HFFc6 (cell line): ENCODE results near the gene PCDHB14. TPM values are rescaled to one million over a fixed set of nuclear protein-coding genes. Genes with fewer than 3 reads are reported as not detected.

Experiments
- DNase-seq: peaks from one replicate; pipeline ENCODE4 v3.0.0-alpha.2; 2018
- H3K27ac Mint-ChIP-seq: 2 replicates; pipeline ENCODE4 v1.8.0; 2020; ENCODE audit warnings: mild to moderate bottlenecking, mixed read lengths
- H3K27me3 Mint-ChIP-seq: 2 replicates; pipeline ENCODE4 v1.8.0; 2021; ENCODE audit warnings: mild to moderate bottlenecking, moderate library complexity, mixed read lengths; ENCODE audit not compliant: insufficient read depth
- H3K36me3 Mint-ChIP-seq: 2 replicates; pipeline ENCODE4 v1.8.0; 2021; ENCODE audit warnings: low read depth, mixed read lengths
- H3K4me1 Mint-ChIP-seq: 2 replicates; pipeline ENCODE4 v1.8.0; 2020; ENCODE audit warnings: low read depth, mixed read lengths
- H3K4me3 Mint-ChIP-seq: 2 replicates; pipeline ENCODE4 v1.8.0; 2020; ENCODE audit warnings: mild to moderate bottlenecking, moderate library complexity, mixed read lengths
- H3K9me3 Mint-ChIP-seq: 2 replicates; pipeline ENCODE4 v1.8.0; 2020; ENCODE audit warnings: mild to moderate bottlenecking, mixed read lengths
- CTCF ChIP-seq: fragments of 200-600 bp; sonication (generic); IDR thresholded peaks from 2 replicates; pipeline ENCODE4 v1.5.0; 2021; ENCODE audit warnings: antibody characterized with exemption, mild to moderate bottlenecking
- total RNA-seq, 6 experiments: library from RNA; stranded (reverse); fragmentation: NEBNext Ultra II Directional; extraction: Animal tissue kit (Norgen Biotek cat#: 25700); gene quantifications; 2 replicates in 1 of 6; 3 replicates in 5 of 6; pipeline ENCODE4 v1.2.3, GENCODE V29; 2021

The PCDHB14 gene
- total RNA-seq, 6 experiments from 2014 or later, result 1.8 to 3.5 (median 2.7) TPM

GRCh38 chr5:141272906-141273305, 49.8 kb downstream of the PCDHB14 start:
- no peak overlapping the region for H3K27ac Mint-ChIP-seq
- no peaks in the 10 kb centered on the region for H3K4me1 Mint-ChIP-seq
- no peaks in the 10 kb centered on the region; the same call in 1 of the 2 replicates for H3K27me3 Mint-ChIP-seq
- no peak overlapping the region for H3K4me3 Mint-ChIP-seq
- DNase-seq, result no peak
- peak; percentile 25; the same call in 1 of the 2 replicates for TF ChIP-seq CTCF
- H3K36me3 Mint-ChIP-seq, result peaks cover 37% of the 10 kb centered on the region
- H3K9me3 Mint-ChIP-seq, result peaks cover 86% of the 10 kb centered on the region

Other genes with a start within 250 kb of the PCDHB14 start
- not detected for gene PCDHB1, start 172.0 kb upstream of the PCDHB14 start, total RNA-seq
- gene PCDHB2, start 128.7 kb upstream of the PCDHB14 start, total RNA-seq, result 1 to 10 TPM; 4.1 to 8.6 (median 5.3) TPM
- under 1 TPM; 0.20 to 0.36 (median 0.30) TPM for gene PCDHB3, start 122.9 kb upstream of the PCDHB14 start, total RNA-seq
- gene PCDHB4, start 101.5 kb upstream of the PCDHB14 start, total RNA-seq, result under 1 TPM; 0.24 to 0.80 (median 0.51) TPM
- gene PCDHB5, start 88.1 kb upstream of the PCDHB14 start, total RNA-seq, result under 1 TPM; 0.08 to 0.43 (median 0.23) TPM
- under 1 TPM; 0.14 to 0.94 (median 0.70) TPM for gene PCDHB6, start 73.3 kb upstream of the PCDHB14 start, total RNA-seq
- under 1 TPM; 0.38 to 0.97 (median 0.46) TPM for gene PCDHB7, start 50.7 kb upstream of the PCDHB14 start, total RNA-seq
- 1 to 10 TPM in 4 of 6 experiments, under 1 TPM in 2; 0.88 to 2.9 (median 2.1) TPM for gene PCDHB8, start 45.6 kb upstream of the PCDHB14 start, total RNA-seq
- 1 to 10 TPM; 1.7 to 4.0 (median 3.5) TPM for gene PCDHB16, start 41.0 kb upstream of the PCDHB14 start, total RNA-seq
- 1 to 10 TPM; 1.0 to 2.5 (median 1.6) TPM for gene PCDHB9, start 36.2 kb upstream of the PCDHB14 start, total RNA-seq
- 1 to 10 TPM in 4 of 6 experiments, under 1 TPM in 2; 0.78 to 1.3 (median 1.1) TPM for gene PCDHB10, start 31.0 kb upstream of the PCDHB14 start, total RNA-seq
- gene PCDHB11, start 23.7 kb upstream of the PCDHB14 start, total RNA-seq, result under 1 TPM; 0.33 to 0.54 (median 0.47) TPM
- gene PCDHB12, start 14.6 kb upstream of the PCDHB14 start, total RNA-seq, result under 1 TPM; 0.51 to 0.83 (median 0.63) TPM
- 1 to 10 TPM; 3.0 to 4.5 (median 3.8) TPM for gene PCDHB13, start 9.4 kb upstream of the PCDHB14 start, total RNA-seq
- gene PCDHB15, start 22.1 kb downstream of the PCDHB14 start, total RNA-seq, result 1 to 10 TPM in 3 of 6 experiments, under 1 TPM in 3; 0.45 to 1.4 (median 0.99) TPM
- under 1 TPM in 1 of 6 experiments, not detected in 5; 0.17 TPM for gene SLC25A2, start 80.7 kb downstream of the PCDHB14 start, total RNA-seq
- 10 to 100 TPM; 72.7 to 98.9 (median 74.8) TPM for gene TAF7, start 97.4 kb downstream of the PCDHB14 start, total RNA-seq
- gene PCDHGA1, start 107.2 kb downstream of the PCDHB14 start, total RNA-seq, result 1 to 10 TPM in 4 of 6 experiments, under 1 TPM in 2; 0.91 to 1.6 (median 1.2) TPM
- 1 to 10 TPM; 1.3 to 3.7 (median 1.5) TPM for gene PCDHGA2, start 115.4 kb downstream of the PCDHB14 start, total RNA-seq
- gene PCDHGA3, start 120.5 kb downstream of the PCDHB14 start, total RNA-seq, result 10 to 100 TPM in 1 of 6 experiments, 1 to 10 TPM in 5; 1.9 to 10.2 (median 2.7) TPM
- 1 to 10 TPM; 2.6 to 4.5 (median 3.4) TPM for gene PCDHGB1, start 126.8 kb downstream of the PCDHB14 start, total RNA-seq
- gene PCDHGA4, start 131.7 kb downstream of the PCDHB14 start, total RNA-seq, result 1 to 10 TPM; 3.6 to 6.3 (median 5.2) TPM
- gene PCDHGB2, start 136.7 kb downstream of the PCDHB14 start, total RNA-seq, result 10 to 100 TPM in 1 of 6 experiments, 1 to 10 TPM in 5; 4.4 to 10.3 (median 5.5) TPM
- gene PCDHGA5, start 140.8 kb downstream of the PCDHB14 start, total RNA-seq, result 1 to 10 TPM in 3 of 6 experiments, under 1 TPM in 3; 0.74 to 1.8 (median 1.0) TPM
- 1 to 10 TPM; 3.9 to 4.5 (median 4.3) TPM for gene PCDHGB3, start 146.9 kb downstream of the PCDHB14 start, total RNA-seq
- 1 to 10 TPM; 1.8 to 2.8 (median 2.8) TPM for gene PCDHGA6, start 150.5 kb downstream of the PCDHB14 start, total RNA-seq
- gene PCDHGA7, start 159.4 kb downstream of the PCDHB14 start, total RNA-seq, result 10 to 100 TPM in 4 of 6 experiments, 1 to 10 TPM in 2; 2.4 to 12.5 (median 11.6) TPM
- gene PCDHGB4, start 164.4 kb downstream of the PCDHB14 start, total RNA-seq, result 10 to 100 TPM in 4 of 6 experiments, 1 to 10 TPM in 2; 2.4 to 19.6 (median 16.6) TPM
- 1 to 10 TPM in 1 of 6 experiments, under 1 TPM in 5; 0.52 to 1.0 (median 0.90) TPM for gene PCDHGA8, start 169.3 kb downstream of the PCDHB14 start, total RNA-seq
- gene PCDHGB5, start 174.6 kb downstream of the PCDHB14 start, total RNA-seq, result 10 to 100 TPM in 2 of 6 experiments, 1 to 10 TPM in 4; 8.8 to 14.6 (median 9.6) TPM
- 1 to 10 TPM in 2 of 6 experiments, under 1 TPM in 4; 0.69 to 1.6 (median 0.88) TPM for gene PCDHGA9, start 179.4 kb downstream of the PCDHB14 start, total RNA-seq
- 1 to 10 TPM in 4 of 6 experiments, under 1 TPM in 2; 0.79 to 1.4 (median 1.1) TPM for gene PCDHGB6, start 184.7 kb downstream of the PCDHB14 start, total RNA-seq
- 1 to 10 TPM in 1 of 6 experiments, under 1 TPM in 5; 0.61 to 1.3 (median 0.78) TPM for gene PCDHGA10, start 189.6 kb downstream of the PCDHB14 start, total RNA-seq
- gene PCDHGB7, start 194.3 kb downstream of the PCDHB14 start, total RNA-seq, result 10 to 100 TPM in 2 of 6 experiments, 1 to 10 TPM in 4; 5.8 to 21.7 (median 6.8) TPM
- 10 to 100 TPM in 3 of 6 experiments, 1 to 10 TPM in 3; 2.3 to 11.4 (median 9.8) TPM for gene PCDHGA11, start 197.7 kb downstream of the PCDHB14 start, total RNA-seq
- gene PCDHGA12, start 207.2 kb downstream of the PCDHB14 start, total RNA-seq, result 10 to 100 TPM in 4 of 6 experiments, 1 to 10 TPM in 2; 8.8 to 21.0 (median 18.9) TPM